Stimulated activated CD8-positive, alpha-beta memory T cell treated with anti-CD3 and anti-CD28 coated beads, Interleukin-4, amount 100 ng/mL, for 48 hours (primary cell): Measurements from ENCODE around the gene HPGDS.
"Not testable (repeated sequence)": the region's sequence is repeated elsewhere in the genome, so short reads cannot be mapped to it uniquely, and the experiment has no call there.

ENCODE experiments used
- DNase-seq: peaks from one replicate; pipeline ENCODE4 v3.0.0-alpha.2; 2020

The HPGDS gene

DNA sequence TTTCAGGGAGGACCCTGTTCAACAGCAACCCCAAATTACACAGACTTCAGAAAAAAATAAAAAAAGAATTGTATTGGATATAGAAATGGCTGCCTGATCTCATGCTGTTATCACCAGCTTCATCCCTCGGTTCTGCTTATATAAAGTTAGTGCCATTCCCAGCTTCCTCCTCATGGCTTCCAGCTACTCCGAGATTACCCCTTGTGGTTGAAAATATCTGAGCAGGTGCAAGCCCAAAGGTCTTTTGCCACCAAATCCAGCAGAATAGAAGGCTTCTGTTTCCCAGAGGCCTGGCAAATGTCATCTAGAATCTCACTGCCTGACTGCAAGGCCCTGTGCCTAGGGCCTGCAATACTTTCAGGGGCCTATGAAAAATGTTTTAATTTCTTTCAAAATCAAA lies 13.8 kb upstream of the HPGDS start:
- DNase-seq: no peak

- DNase-seq: no peak
Measured at GRCh38 chr4:94354474-94354896, 11.8 kb upstream of the HPGDS start.

DNA sequence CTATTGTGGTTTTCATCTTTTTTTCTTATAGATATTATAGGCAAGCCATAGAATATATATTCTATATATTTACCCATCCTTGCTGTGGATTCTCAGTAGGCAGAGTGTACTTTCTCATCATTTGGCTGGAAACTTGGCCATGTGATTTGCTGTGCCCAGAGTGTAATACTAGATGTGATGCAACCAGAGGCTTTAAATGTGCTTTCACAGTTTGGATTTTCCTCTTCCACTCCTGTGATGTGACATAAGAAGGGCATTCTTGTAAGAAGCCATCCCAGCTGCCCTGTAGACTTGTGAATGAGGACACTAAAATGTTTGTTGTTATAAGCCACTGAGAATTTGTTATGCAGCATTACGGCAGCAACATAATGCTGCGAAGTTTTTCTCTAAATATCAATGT lies 10.4 kb upstream of the HPGDS start:
- no peak for DNase-seq

DNA sequence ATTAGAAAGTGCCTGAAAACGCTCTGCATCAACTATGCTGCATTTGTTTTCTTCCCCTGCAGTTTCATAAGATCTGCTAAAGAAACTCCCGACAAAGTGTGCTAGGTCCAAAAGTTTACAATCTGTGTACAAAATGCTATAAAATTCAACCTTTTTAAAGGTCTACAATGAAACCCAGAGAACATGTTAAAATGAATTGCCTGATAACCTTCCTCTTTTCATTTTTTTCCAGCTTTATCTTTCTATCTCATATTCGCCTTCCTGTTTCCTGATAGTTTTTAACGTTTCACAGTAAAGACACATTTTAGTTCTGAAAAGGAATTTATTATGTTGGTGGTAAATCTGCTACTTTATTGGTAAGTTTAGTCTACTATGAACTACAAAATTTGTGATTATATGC lies 9.5 kb upstream of the HPGDS start:
- no peak for DNase-seq

DNA sequence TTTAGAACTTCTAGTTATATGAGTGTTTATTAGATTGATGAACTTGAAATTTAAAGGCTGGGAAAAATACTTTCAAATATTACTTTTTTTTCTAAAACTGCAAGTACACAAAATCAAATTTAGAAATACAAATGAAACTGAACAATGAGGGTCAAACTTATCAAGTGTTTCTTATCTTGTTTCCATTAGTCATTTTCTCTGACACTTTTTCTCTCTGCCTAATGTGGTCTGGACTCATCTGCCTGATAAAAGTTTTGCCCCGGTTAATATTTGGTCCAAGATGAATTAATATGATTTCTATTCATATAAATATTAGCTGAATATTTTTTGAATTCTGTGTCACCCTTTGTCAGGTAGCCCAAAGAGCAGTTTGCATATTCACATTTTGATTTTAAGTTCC lies 8.7 kb upstream of the HPGDS start:
- no peak for DNase-seq

DNA sequence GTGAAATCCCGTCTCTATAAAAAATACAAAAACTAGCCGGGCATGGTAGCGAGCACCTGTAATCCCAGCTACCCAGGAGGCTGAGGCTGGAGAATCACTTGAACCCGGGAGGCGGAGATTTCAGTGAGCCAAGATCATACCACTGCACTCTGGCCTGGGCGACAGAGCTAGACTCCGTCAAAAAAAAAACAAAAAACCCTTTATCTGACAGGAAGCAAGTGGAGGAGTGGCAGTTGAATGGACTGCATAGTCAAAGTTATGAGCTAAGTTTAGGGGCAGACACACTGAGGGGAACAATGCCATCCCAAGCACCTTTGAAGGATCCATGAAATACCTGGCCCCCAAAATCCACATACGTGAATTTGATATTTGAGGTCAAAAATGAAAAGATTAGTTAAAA lies 7.5 kb upstream of the HPGDS start:
- DNase-seq: no peak

GRCh38 chr4:94349193-94349592 lies 6.6 kb upstream of the HPGDS start:
- no peak for DNase-seq

DNA sequence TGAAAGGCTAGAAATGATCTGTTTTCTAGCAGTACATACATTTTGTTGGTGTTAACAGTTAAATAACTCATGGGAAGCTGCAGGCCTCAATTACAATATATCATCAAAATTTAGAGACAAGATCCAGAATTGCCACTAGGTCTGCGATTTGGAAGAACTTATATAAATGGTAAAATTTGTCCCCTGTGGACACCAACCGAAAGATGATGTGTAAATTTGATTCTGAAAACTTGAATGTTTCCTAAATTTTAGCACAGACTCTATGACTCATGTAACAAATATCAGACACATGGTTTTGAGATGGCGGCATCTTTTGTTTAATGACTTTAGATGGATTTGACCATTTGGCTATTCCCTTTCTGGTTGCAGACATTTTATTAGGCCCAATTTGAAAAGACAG lies 6.0 kb upstream of the HPGDS start:
- DNase-seq: no peak

DNA sequence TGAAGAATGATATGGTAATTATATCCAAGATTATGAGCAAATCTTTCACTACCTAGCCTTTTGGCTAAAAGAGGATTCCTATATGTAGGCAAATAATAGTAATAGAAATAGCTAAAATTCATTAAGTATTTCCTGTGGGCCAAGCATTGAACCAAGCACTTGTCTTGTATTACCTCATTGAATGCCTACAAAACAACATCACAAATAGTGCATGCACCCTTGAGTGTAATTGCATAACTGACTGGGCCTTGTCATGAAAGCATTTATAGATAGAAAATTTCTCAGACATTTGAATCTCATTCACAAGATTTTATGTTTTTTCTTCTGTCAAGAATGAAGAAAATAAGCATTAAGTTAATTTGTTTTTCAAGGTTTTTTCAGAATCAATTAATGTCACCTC lies 3.9 kb upstream of the HPGDS start:
- no peak for DNase-seq

GRCh38 chr4:94345969-94346368 lies 3.3 kb upstream of the HPGDS start:
- no peak for DNase-seq

- DNase-seq: no peak
Measured at GRCh38 chr4:94345266-94345665, 2.6 kb upstream of the HPGDS start.

DNA sequence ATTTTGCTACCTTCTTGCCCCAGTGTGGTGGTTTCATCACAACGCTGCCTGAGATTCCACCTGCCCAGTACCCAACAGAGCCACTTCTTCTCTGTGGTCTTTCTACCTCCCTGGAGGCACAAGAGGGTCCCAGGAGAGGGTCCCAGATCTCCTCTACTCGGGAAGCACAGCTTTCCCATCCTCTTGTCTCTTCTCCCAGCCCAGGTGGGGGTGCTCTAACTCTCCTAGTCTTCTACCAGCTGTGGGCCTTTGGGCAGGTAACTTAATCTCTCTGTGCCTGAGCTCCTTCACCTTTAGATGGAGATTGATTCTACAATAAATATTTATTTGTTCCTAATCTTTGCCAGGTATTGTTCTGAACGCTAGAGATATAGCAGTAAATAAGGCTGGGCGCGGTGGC lies 1.8 kb upstream of the HPGDS start:
- no peak for DNase-seq

GRCh38 chr4:94341481-94342370 lies 910 bp downstream of the HPGDS start:
- DNase-seq: no peak

GRCh38 chr4:94339779-94340178 lies 2.9 kb downstream of the HPGDS start:
- peak; percentile 28 for DNase-seq

GRCh38 chr4:94338681-94339351 lies 3.8 kb downstream of the HPGDS start:
- no peak for DNase-seq

GRCh38 chr4:94336791-94337190 lies 5.8 kb downstream of the HPGDS start:
- DNase-seq: not testable (repeated sequence)

GRCh38 chr4:94336303-94336702 lies 6.3 kb downstream of the HPGDS start:
- DNase-seq: no peak

DNA sequence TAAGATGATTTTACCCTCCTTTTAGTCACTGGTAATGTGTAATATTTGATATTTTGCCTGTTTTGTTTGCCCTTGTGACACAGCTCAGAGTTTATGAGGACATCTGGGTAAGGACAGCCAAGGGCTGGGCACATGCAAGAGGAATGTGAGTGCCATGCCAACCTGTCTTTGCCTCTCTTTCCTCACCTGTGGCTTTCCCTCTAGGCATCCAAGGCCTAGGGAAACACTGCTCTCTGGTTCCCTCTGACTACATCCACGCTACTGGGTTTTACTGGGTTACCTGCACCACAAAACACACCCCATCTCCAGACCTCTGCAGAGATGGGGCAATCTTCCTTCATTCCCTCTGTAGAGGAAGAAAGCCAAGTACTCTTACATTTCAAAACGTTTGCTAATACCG lies 7.7 kb downstream of the HPGDS start:
- no peak for DNase-seq

- DNase-seq: no peak
Measured at GRCh38 chr4:94334476-94334875, 8.2 kb downstream of the HPGDS start.

- DNase-seq: no peak
Measured at GRCh38 chr4:94333866-94334265, 8.8 kb downstream of the HPGDS start.

- DNase-seq: no peak
Measured at GRCh38 chr4:94332983-94333590, 9.5 kb downstream of the HPGDS start.

DNA sequence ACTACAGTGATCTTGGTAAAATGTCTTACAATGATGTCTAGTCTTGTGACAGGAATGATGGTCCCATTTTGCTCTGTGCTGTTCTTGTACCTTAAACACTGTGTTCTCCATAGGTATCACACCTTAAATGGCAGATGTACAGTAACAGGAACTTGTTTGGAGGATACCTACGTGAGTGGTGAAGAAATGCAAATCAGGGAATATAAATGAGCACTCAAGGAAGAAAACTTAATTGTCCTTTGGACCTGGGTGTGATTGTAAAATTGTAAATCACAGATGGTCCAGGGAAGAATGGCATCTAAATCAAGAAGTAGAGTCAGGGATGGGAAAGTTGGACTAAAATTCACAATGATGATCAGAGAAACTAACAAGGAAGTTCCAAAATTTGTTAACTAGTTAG lies 12.7 kb downstream of the HPGDS start:
- DNase-seq: no peak

DNA sequence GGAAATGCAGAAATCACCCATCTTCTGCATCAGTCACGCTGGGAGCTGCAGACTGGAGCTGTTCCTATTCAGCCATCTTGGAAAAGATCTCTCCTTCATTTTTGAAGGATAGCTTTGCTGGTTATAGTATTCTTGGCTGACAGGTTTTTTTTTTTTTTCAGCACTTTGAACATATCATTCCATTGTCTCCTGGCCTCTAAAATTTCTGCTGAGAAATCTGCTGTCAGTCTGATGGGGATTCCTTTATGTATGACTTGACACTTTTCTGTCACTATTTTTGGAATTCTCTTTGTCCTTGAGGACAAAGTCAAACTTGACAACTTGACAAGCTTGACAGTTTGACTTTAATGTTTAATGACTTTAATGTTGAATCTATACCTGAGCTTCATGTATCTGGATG lies 16.8 kb downstream of the HPGDS start:
- no peak for DNase-seq

GRCh38 chr4:94319927-94320326 lies 22.7 kb downstream of the HPGDS start:
- not testable (repeated sequence) for DNase-seq
